CD4-positive, alpha-beta T cell (primary cell): ENCODE measurements around the gene INVS. TPM values are rescaled to one million over a fixed set of nuclear protein-coding genes. Genes with fewer than 3 reads are reported as not detected.
A peak's percentile ranks its signal among the peaks of the same experiment; 100 is the strongest.

ENCODE experiments used
- ATAC-seq: fragments of 200-7000 bp; cut with Tn5 transposase; one replicate; pipeline ENCODE4 v1.10.0; 2022; ENCODE audit warnings: mild to moderate bottlenecking; ENCODE audit not compliant: poor library complexity
- CTCF ChIA-PET: fragments of 350-600 bp; sonication (Branson Sonifier 250); formaldehyde crosslinking; loops from one replicate; lab custom pipeline; 2021; ENCODE audit warnings: antibody characterized with exemption, inconsistent platforms; lab: Charles Lee
- POLR2A ChIA-PET: fragments of 350-600 bp; sonication (Branson Sonifier 250); formaldehyde crosslinking; loops from one replicate; lab custom pipeline; 2021; ENCODE audit warnings: antibody characterized with exemption, inconsistent platforms; lab: Charles Lee
- DNase-seq, 14 experiments: peaks; one replicate each; pipeline ENCODE4 v3.0.0-alpha.2; 2013 to 2020; ENCODE audit warnings: mixed read lengths in 2 of 14
- H3K27ac ChIP-seq, 2 donors: one replicate each; pipeline versions ENCODE4 v1.5.1 to v1.7.0; 2013; ENCODE audit warnings: low read length in 2 of 2, low read depth in 1 of 2, mild to moderate bottlenecking in 1 of 2
- H3K27me3 ChIP-seq, 2 experiments: 1 replicate in 1 of 2; 2 replicates in 1 of 2; pipeline versions ENCODE4 v1.6.1 to v1.7.0; 2013; ENCODE audit warnings: low read length in 2 of 2, control low read depth in 1 of 2, mild to moderate bottlenecking in 1 of 2, moderate library complexity in 1 of 2; ENCODE audit not compliant: insufficient read depth in 2 of 2, control insufficient read depth in 1 of 2
- H3K36me3 ChIP-seq: one replicate; pipeline ENCODE4 v1.6.1; 2013; ENCODE audit warnings: low read length, control low read depth; ENCODE audit not compliant: insufficient read depth
- H3K4me1 ChIP-seq: one replicate; pipeline ENCODE4 v1.6.1; 2013; ENCODE audit warnings: low read length, control low read depth; ENCODE audit not compliant: insufficient read depth
- H3K4me3 ChIP-seq: one replicate; pipeline ENCODE4 v1.5.1; 2013; ENCODE audit warnings: mild to moderate bottlenecking, low read length, moderate library complexity
- H3K9me3 ChIP-seq, 2 experiments: 1 replicate in 1 of 2; 2 replicates in 1 of 2; pipeline versions ENCODE4 v1.6.1 to v1.7.0; 2013; ENCODE audit warnings: low read length in 2 of 2, mild to moderate bottlenecking in 2 of 2, control low read depth in 1 of 2, moderate library complexity in 1 of 2; ENCODE audit not compliant: control insufficient read depth in 1 of 2, insufficient read depth in 1 of 2
- H3K27ac Mint-ChIP-seq: one replicate; pipeline ENCODE4 v1.8.0; 2020; ENCODE audit warnings: mixed read lengths
- H3K27me3 Mint-ChIP-seq: one replicate; pipeline ENCODE4 v1.8.0; 2021; ENCODE audit warnings: mixed read lengths
- H3K36me3 Mint-ChIP-seq: one replicate; pipeline ENCODE4 v1.8.0; 2021; ENCODE audit warnings: low read depth, mixed read lengths
- H3K4me1 Mint-ChIP-seq: one replicate; pipeline ENCODE4 v1.8.0; 2021; ENCODE audit warnings: low read depth, mixed read lengths
- H3K4me3 Mint-ChIP-seq: one replicate; pipeline ENCODE4 v1.8.0; 2020; ENCODE audit warnings: mild to moderate bottlenecking, mixed read lengths
- H3K9me3 Mint-ChIP-seq: one replicate; pipeline ENCODE4 v1.8.0; 2020; ENCODE audit warnings: mixed read lengths
- CTCF ChIP-seq: fragments of 200-600 bp; IDR thresholded peaks from one replicate; pipeline ENCODE4 v1.8.0; 2022; ENCODE audit warnings: antibody characterized with exemption, mild to moderate bottlenecking
- intact Hi-C, 2 experiments: fragments of 100-400 bp; cut with DNase I in 1 of 2; cut with micrococcal nuclease in 1 of 2; formaldehyde crosslinking; loops; one replicate each; pipeline versions ENCODE4 v1.15.1 to v1.9.0; 2023 to 2025; cut with DNase I, micrococcal nuclease
- total RNA-seq, 174 experiments: library from RNA in 2 of 174; stranded (reverse) in 2 of 174; gene quantifications; one replicate each; pipeline ENCODE4 v1.2.3 and lab custom pipeline; 2021 to 2026

The INVS gene
- total RNA-seq, 2 experiments from 2014 or later = 13.6 to 14.3 TPM

GRCh38 chr9:100222674-100223073, 123.6 kb downstream of the INVS start:
- ChIA-PET POLR2A (no interaction called here), CTCF (no interaction called here)
- intact Hi-C loops = no loop called here
- Mint-ChIP-seq H3K9me3 (no peaks in the 10 kb centered on the region), H3K27ac (no peak overlapping the region), H3K36me3 (peaks cover 22% of the 10 kb centered on the region), H3K27me3 (no peaks in the 10 kb centered on the region), H3K4me1 (no peaks in the 10 kb centered on the region), H3K4me3 (no peak overlapping the region)
- Histone ChIP-seq H3K36me3 (peaks cover 7% of the 10 kb centered on the region), H3K27me3 (no peaks in the 10 kb centered on the region), H3K27ac (no peak overlapping the region), H3K9me3 (no peaks in the 10 kb centered on the region), H3K4me3 (no peak overlapping the region), H3K4me1 (no peaks in the 10 kb centered on the region)
- ATAC-seq (no peak), DNase-seq (no peak)
- TF ChIP-seq CTCF = peak; percentile 15

GRCh38 chr9:100227636-100228035, 128.6 kb downstream of the INVS start:
- Histone ChIP-seq H3K9me3 (no peaks in the 10 kb centered on the region), H3K4me1 (no peaks in the 10 kb centered on the region), H3K36me3 (peaks cover 14% of the 10 kb centered on the region), H3K27me3 (no peaks in the 10 kb centered on the region), H3K27ac (no peak overlapping the region), H3K4me3 (no peak overlapping the region)
- no peak overlapping the region for H3K27ac Mint-ChIP-seq
- peaks cover 63% of the 10 kb centered on the region for H3K36me3 Mint-ChIP-seq
- POLR2A ChIA-PET = no interaction called here
- DNase-seq = no peak
- ATAC-seq = no peak
- CTCF ChIA-PET = no interaction called here
- peaks cover 5% of the 10 kb centered on the region for H3K9me3 Mint-ChIP-seq
- H3K4me3 Mint-ChIP-seq = no peak overlapping the region
- intact Hi-C loops = no loop called here
- H3K4me1 Mint-ChIP-seq = no peaks in the 10 kb centered on the region
- no peak for TF ChIP-seq CTCF
- no peaks in the 10 kb centered on the region for H3K27me3 Mint-ChIP-seq

- no peak overlapping the region for H3K4me3 ChIP-seq
- Mint-ChIP-seq H3K27me3 (no peaks in the 10 kb centered on the region), H3K9me3 (peaks cover 5% of the 10 kb centered on the region), H3K4me3 (no peak overlapping the region), H3K36me3 (peaks cover 71% of the 10 kb centered on the region), H3K27ac (no peak overlapping the region), H3K4me1 (no peaks in the 10 kb centered on the region)
- TF ChIP-seq CTCF = no peak
- ATAC-seq (no peak), DNase-seq (no peak)
- peaks cover 14% of the 10 kb centered on the region for H3K36me3 ChIP-seq
- no peaks in the 10 kb centered on the region for H3K9me3 ChIP-seq
- POLR2A ChIA-PET = no interaction called here
- H3K4me1 ChIP-seq = no peaks in the 10 kb centered on the region
- no peaks in the 10 kb centered on the region for H3K27me3 ChIP-seq
- intact Hi-C loops = no loop called here
- CTCF ChIA-PET = no interaction called here
- H3K27ac ChIP-seq = no peak overlapping the region
These were observed 129.4 kb downstream of the INVS start for GRCh38 chr9:100228352-100228869.
